ENCODE measurements around the gene SETD3. TPM values are rescaled to one million over a fixed set of nuclear protein-coding genes. Genes with fewer than 3 reads are reported as not detected.

Gene SETD3
- polyA plus RNA-seq, 1 donor from 2014 or later: 49.6 TPM

DNA sequence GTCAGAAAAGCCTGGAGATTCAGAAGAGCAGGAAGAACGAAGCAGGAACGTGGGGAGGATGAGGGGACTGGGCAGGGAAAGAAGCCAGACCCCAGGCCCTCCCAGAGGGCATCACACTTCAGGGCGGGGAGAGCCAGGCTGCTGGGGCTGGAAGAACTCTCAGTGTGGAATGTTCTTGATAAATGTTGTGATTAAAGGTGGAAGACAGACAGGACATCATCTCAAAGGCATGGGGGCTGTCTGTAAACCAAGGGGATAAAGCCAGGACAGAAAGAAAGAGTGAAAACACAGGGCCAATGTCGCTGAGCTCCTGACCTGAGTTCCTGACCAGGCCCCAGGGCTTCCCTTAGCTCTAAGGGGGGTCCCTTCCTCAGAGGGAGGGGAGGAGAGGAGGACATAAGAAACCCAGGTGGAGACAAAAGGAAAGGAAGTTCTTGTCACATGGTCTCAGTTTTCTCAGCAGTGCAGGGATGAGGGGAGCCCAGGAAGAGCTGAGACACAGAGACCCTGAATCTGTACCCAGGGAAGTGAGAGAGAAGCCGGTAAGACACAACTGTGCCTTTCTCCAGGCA is 56.3 kb downstream of the SETD3 start:
- H3K9ac ChIP-seq (ENCODE audit: low read length): no peak overlapping the region
- no peaks in the 10 kb centered on the region for H3K27me3 ChIP-seq (ENCODE audit: insufficient read depth, low read depth, low read length)
- no peaks in the 10 kb centered on the region for H3F3A ChIP-seq (ENCODE audit: insufficient read depth, low read length, poor library complexity, severe bottlenecking)
- H2AFZ ChIP-seq (ENCODE audit: low read depth, low read length): no peak overlapping the region
- no peak overlapping the region for H3K27ac ChIP-seq (ENCODE audit: low read length)
- H3K9me3 ChIP-seq (ENCODE audit: low read length): peaks cover 5% of the 10 kb centered on the region
- H3K4me3 ChIP-seq (ENCODE audit: low read length): no peak overlapping the region
- no peak for TF ChIP-seq RAD21 (conservative IDR thresholded peaks at IDR 0.05)
- no peak for TF ChIP-seq REST (IDR thresholded peaks at IDR 0.05; ENCODE audit: borderline replicate concordance)
- no peak for TF ChIP-seq TAF1 (IDR thresholded peaks at IDR 0.05; ENCODE audit: low read depth)
- no peak for TF ChIP-seq POLR2AphosphoS5 (IDR thresholded peaks at IDR 0.05)
- TF ChIP-seq EP300 (conservative IDR thresholded peaks at IDR 0.05; ENCODE audit: poor library complexity, severe bottlenecking): no peak
- no peak for TF ChIP-seq SMC3 (conservative IDR thresholded peaks at IDR 0.05; ENCODE audit: poor library complexity)
- no peak for TF ChIP-seq EZH2 (IDR thresholded peaks at IDR 0.05; ENCODE audit: borderline replicate concordance, insufficient read depth, low read length, poor library complexity, severe bottlenecking)
- no peak for TF ChIP-seq MXI1 (conservative IDR thresholded peaks at IDR 0.05; ENCODE audit: poor library complexity, severe bottlenecking)
- no peak for TF ChIP-seq CTCF (IDR thresholded peaks at IDR 0.05; ENCODE audit: poor library complexity, severe bottlenecking)
- no peaks in the 10 kb centered on the region for H3K79me2 ChIP-seq (replicated peaks; ENCODE audit: insufficient read depth, low read length)
- no peak overlapping the region for H3K4me2 ChIP-seq (ENCODE audit: low read length)
- H3K9me2 ChIP-seq (ENCODE audit: insufficient read depth, low read length): no peaks in the 10 kb centered on the region
- H3K36me3 ChIP-seq (ENCODE audit: insufficient read depth, low read length): no peaks in the 10 kb centered on the region
- no peaks in the 10 kb centered on the region for H4K20me1 ChIP-seq (ENCODE audit: insufficient read depth)

DNA sequence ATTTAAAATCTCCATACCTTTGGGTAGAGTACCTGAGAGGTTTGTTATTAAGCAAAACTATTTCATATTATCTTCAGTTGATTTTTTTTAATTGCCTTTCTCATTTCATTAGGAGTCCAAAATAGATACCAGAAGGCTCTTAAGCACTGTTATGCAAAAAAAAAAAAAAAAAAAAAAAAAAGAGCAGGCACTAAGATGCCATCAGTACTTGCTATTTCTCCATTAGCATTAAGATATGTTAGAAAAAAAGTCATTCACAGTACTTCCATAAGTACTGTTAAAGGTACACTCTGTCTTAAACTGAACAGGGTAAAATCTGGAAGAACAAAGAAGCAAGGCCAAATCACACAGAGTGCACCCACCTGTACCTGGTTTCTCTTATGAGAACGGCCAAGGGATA is 57.2 kb downstream of the SETD3 start:
- Histone ChIP-seq H3F3A (ENCODE audit: insufficient read depth, low read length, poor library complexity, severe bottlenecking) (no peaks in the 10 kb centered on the region), H3K27me3 (ENCODE audit: insufficient read depth, low read depth, low read length) (no peaks in the 10 kb centered on the region), H3K4me2 (ENCODE audit: low read length) (no peak overlapping the region), H3K4me3 (ENCODE audit: low read length) (no peak overlapping the region), H3K9me2 (ENCODE audit: insufficient read depth, low read length) (no peaks in the 10 kb centered on the region), H3K36me3 (ENCODE audit: insufficient read depth, low read length) (no peaks in the 10 kb centered on the region), H3K9ac (ENCODE audit: low read length) (no peak overlapping the region), H3K27ac (ENCODE audit: low read length) (no peak overlapping the region), H3K79me2 (replicated peaks; ENCODE audit: insufficient read depth, low read length) (no peaks in the 10 kb centered on the region), H4K20me1 (ENCODE audit: insufficient read depth) (no peaks in the 10 kb centered on the region), H2AFZ (ENCODE audit: low read depth, low read length) (no peak overlapping the region), H3K9me3 (ENCODE audit: low read length) (no peaks in the 10 kb centered on the region)
- no peak for TF ChIP-seq TAF1 (IDR thresholded peaks at IDR 0.05; ENCODE audit: low read depth)
- TF ChIP-seq CTCF (IDR thresholded peaks at IDR 0.05; ENCODE audit: poor library complexity, severe bottlenecking): no peak
- no peak for TF ChIP-seq SMC3 (conservative IDR thresholded peaks at IDR 0.05; ENCODE audit: poor library complexity)
- TF ChIP-seq POLR2AphosphoS5 (IDR thresholded peaks at IDR 0.05): no peak
- no peak for TF ChIP-seq MXI1 (conservative IDR thresholded peaks at IDR 0.05; ENCODE audit: poor library complexity, severe bottlenecking)
- TF ChIP-seq EZH2 (IDR thresholded peaks at IDR 0.05; ENCODE audit: borderline replicate concordance, insufficient read depth, low read length, poor library complexity, severe bottlenecking): no peak
- TF ChIP-seq REST (IDR thresholded peaks at IDR 0.05; ENCODE audit: borderline replicate concordance): no peak
- no peak for TF ChIP-seq RAD21 (conservative IDR thresholded peaks at IDR 0.05)
- TF ChIP-seq EP300 (conservative IDR thresholded peaks at IDR 0.05; ENCODE audit: poor library complexity, severe bottlenecking): no peak
